TTC549 (cell line): ENCODE data around the gene THSD4.
"Not testable (repeated sequence)": the region's sequence is repeated elsewhere in the genome, so short reads cannot be mapped to it uniquely, and the experiment has no call there.

Experiments
- FAIRE-seq: peaks from 2 replicates; lab custom pipeline; 2012; peaks lifted over from hg19 to GRCh38; lab: Jason Lieb, UNC

THSD4 gene

DNA sequence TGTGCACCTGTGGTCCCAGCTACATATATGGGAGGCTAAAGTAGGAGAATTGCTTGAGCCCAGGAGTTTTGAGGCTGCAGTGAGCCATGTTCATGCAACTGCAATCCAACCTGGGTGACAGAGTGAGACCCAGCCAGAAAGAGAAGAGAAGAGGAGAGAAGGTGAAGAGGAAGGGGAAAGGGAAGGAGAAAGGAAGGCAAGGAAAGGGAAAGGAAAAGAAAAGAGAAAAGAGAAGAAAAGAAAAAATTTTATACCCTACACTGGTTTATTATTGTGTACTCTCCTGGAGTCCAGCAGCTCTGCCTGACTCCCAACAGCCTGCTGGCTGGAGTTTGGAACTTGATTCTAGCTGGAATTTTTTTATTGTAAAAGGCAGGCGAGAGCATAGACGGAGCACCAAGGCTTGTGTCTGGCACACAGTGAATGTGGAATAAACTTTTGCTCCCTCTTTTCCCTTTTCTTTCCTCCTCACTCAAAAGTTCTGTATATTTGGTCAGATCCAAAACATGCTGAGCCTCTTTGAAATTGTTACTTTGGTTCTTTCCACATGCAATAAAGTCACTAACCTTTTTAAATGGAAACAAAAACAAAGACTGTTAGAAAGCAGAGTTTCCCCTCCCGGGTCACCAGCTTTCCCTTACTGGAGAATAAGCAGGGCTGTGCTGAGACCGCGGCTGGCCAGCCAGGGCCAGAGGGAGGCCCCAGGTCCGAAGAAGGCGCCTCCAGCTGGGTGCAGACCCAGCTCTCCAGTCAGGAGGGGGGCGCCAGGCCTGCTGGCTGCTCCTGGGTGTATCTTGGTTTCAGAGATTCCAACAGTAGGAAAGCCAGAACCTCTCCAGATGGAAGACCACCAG lies 9.9 kb downstream of the THSD4 start:
- no peak for FAIRE-seq

- FAIRE-seq: no peak
These were observed 10.7 kb downstream of the THSD4 start for GRCh38 chr15:71125831-71126450.

- FAIRE-seq: no peak
These were observed 11.8 kb downstream of the THSD4 start for GRCh38 chr15:71127083-71127482.

- FAIRE-seq: not testable (repeated sequence)
These were observed 12.9 kb downstream of the THSD4 start for GRCh38 chr15:71128159-71128558.

DNA sequence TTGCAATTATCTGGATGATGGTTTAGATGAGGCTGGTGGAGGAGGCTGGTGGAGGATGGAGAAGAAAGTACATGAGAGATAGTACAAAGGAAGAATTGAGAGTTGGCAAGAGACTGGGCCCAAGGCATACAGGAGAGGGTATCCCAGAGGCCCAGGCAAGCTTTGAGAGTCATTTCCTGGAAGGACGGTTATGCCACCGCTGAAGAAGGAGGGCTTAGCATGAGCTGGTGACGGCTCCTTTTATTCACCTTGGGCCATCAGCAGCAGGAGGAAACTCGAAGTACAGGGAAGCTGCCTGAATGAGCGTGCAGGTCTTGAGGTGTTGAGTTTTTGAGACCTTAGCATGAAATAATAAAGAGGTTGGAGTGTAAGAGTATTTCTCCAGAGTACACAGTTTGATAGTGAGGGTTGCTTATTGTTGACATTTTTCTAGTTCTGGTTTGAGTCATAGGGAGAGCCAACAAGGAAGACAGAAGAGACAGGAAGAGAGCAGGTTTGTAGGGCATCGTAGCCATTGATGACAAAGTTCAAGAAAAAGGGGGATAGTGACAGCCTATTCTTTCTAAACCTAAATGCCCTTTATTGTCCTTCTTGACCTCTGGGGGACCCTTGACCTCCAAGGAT lies 13.8 kb downstream of the THSD4 start:
- FAIRE-seq: no peak

GRCh38 chr15:71129669-71130068 lies 14.4 kb downstream of the THSD4 start:
- FAIRE-seq: no peak

DNA sequence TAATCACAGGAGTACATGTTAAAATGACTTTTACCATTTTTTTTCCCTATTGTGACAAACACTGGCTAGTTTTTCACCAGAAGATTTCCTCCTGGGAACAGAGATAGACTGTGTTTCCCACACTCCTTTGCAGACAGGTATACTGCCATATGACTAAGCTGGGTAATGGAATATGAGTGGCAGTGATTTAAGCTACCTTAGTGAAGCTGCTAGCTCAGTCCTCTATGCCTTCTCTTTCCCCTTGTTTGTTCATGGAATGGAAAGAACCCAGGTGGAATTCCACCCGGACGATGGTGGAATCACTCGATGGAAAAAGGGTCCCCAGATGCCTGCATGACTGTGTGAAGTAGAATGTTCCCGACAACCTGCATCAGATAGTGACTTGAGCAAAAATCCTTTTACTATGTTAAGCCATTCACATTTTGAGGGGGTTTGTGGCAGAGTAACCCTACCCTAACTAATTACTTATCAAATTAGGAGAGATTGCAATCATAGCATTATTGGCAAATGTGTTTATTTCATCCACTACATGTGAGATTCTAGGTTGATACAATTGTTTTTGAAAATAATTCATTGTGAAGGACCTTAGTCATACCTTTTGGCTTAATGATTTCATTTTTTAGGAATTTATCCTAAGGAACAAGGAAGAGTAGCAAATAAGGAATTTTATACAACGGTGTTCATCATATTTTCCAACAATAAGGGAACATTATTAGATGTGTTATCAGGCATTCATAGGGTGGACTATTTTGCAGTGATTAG lies 16.5 kb downstream of the THSD4 start:
- no peak for FAIRE-seq

GRCh38 chr15:71133747-71134472 lies 18.6 kb downstream of the THSD4 start:
- no peak for FAIRE-seq

DNA sequence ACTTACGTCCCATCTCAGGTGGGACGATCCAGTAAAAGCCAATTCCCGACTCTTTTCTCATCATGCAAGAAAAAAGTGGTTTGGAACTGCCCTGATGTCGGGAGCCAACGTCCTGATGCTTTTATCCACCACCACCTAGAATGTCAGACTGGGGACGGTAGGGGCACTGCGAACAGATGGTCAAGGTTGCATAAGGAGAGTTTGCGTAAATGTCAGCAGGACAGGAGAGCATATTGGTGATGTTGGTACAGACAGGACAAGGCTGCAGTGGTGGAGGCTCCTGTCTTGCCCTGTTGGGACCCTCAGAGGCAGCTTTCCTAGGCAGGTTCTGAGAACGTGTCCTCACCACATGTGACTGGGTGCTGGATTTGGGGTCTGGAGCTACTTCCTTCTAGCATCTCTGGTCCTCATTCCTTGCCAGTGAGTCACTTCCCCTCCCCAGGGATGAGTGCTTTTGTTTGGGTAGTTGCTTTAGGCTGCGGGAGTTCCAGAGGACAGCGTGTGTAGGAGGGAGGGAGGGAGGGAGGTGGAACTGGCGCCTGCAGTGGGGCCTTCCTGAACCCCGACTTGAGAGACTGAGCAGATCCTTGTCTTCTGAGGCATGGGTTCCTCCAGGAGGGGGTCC lies 21.0 kb downstream of the THSD4 start:
- no peak for FAIRE-seq

DNA sequence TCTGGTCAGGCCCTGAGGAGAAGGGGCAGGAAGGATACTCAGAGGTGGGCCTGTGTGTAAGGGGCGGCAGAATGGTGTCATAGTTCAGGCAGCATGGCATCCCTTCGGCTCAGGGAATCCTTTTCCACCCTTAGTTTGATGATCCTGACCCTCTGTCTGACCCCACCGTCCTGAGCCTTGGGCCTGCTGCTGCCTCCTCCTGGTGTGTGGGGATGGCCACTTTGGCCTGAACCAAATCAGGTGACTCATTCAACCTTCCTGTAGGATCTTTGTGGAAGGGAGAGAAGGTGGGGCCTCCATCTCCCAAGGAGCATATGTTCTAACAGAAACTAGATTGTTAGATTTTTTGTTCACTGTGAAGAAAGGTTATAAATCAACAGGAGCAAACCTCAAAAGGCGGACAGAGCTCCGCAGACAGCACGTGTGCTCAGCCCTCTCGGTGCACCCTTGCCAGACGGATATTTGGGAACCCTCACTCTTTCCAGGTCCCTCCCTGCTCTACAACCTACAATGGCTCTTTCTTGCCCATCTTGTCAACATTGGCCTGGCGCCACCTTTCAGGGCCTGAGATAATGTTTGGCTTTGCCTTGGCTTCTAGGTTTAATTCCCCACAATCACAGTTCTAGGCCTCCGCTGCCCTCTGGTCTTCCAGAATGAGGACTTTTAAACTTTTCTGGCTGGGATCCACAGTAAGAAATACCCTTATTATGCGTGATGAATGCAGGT lies 21.7 kb downstream of the THSD4 start:
- FAIRE-seq: no peak

GRCh38 chr15:71138473-71138872 lies 23.2 kb downstream of the THSD4 start:
- no peak for FAIRE-seq

DNA sequence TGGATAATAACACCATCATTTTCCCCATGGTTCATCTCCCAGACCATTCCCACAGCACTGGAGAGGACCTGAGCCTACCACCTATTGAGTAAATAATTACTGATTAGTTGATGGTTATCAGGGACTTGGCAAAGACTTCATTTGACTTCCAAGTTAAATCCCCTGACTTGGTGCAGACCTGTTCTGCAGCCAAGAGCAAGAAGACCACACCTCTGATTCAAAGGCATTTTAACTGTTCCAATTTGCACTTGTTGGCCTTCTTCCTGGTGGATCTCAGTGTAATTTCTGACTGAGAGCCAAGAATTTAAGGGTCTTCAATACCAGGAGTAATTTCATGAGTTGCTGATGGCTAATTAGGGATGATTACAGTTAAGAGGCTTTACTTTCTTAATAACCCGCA lies 24.0 kb downstream of the THSD4 start:
- no peak for FAIRE-seq

DNA sequence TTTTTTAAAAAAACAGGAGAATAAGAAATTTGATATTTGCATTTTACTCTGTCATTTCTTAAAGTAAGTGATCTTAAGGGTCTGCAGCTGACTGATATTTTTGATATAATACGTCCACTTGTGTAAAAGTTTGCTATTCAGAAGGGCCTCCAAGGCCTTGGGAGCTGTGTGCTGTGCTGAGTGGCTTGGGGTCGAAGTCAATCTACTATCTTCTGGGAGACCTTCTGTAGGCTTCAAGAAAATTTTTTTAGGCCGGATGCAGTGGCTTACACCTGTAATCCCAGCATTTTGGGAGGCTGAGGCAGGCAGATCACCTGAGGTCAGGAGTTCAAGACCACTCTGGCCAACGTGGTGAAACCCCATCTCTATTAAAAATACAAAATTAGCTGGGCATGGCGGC lies 26.3 kb downstream of the THSD4 start:
- no peak for FAIRE-seq

- FAIRE-seq: no peak
These were observed 27.5 kb downstream of the THSD4 start for GRCh38 chr15:71142780-71143179.

GRCh38 chr15:71143373-71144310 lies 28.4 kb downstream of the THSD4 start:
- no peak for FAIRE-seq

DNA sequence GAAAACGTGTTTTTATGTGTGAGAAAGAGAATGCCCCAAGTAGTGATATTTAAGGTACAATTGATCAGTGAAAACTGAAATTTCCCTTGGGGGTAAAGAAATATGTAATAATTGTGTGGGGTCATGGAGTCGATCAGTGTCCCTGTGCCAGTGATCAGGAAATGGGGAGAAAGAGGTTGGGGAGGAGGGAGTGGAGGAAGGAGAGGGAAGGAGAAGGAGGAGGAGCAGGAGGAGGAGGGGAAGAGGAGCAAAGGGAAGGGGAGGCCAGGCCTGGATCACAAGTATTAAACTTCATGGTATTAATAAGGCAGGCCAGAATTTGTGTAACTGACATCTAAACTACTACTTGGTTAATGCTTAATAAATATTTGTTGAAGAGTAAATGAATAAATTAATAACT lies 30.4 kb downstream of the THSD4 start:
- no peak for FAIRE-seq

GRCh38 chr15:71146580-71146982 lies 31.3 kb downstream of the THSD4 start:
- no peak for FAIRE-seq

- no peak for FAIRE-seq
These were observed 32.8 kb downstream of the THSD4 start for GRCh38 chr15:71148048-71148447.

DNA sequence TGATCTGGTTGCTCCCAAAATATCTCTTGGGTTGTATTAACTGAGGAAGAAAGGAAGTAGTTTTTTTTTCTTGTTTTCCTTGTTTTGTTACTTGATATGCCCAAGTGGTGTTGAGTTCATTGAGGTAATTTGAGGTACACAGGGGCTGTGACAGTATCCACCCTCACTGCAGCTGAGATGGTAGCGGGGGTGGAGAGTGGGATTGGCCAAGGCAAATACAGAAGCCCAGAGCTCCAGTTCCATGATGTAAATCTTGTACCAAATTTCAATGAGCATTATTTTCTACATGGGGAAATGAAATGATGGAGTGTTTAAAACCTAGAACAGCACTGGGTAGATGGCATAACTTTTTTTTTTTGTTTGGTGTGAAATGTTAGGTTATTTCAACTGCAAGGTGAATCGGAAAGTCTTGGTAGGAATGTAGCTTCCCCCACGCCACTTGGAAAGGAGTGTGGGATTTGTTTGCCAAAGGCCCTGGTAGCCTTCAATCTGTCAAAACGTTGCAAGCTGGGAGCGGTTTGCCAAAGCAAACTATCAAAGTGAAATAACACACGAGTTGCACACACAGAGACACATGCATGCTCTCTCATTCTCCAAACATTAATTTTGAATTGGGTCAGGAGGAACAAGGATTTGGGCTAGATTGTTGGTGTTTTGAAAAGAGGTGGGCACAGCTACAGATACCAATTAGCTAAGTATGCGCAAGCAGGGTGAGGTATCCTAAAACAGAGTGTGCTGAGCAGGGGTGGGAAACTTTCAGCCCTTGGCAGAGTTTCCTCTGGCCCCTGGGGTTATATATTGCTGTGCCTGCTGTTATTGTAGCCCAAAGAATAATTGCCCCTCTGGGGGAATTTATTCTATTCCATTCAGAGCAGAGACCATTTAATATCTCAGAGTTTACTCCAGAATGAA lies 34.6 kb downstream of the THSD4 start:
- FAIRE-seq: no peak
